GM12892 (cell line): ENCODE results near the gene AP4S1.
"Not testable (repeated sequence)": the region's sequence is repeated elsewhere in the genome, so short reads cannot be mapped to it uniquely, and the experiment has no call there.

Experiments used
- DNase-seq: peaks from one replicate; pipeline ENCODE4 v3.0.0; 2011; ENCODE audit not compliant: insufficient read length
- FAIRE-seq: peaks from 2 replicates; lab custom pipeline; 2011; peaks lifted over from hg19 to GRCh38; lab: Jason Lieb, UNC
- POLR2A ChIP-seq: IDR thresholded peaks from 2 replicates; pipeline ENCODE4 v1.6.1; 2011; ENCODE audit warnings: low read depth, low read length, control low read depth
- POLR2AphosphoS5 ChIP-seq: IDR thresholded peaks from 2 replicates; pipeline ENCODE4 v1.6.1; 2011; ENCODE audit warnings: low read depth, low read length, control low read depth
- TAF1 ChIP-seq: IDR thresholded peaks from 2 replicates; pipeline ENCODE4 v1.6.1; 2011; ENCODE audit warnings: low read depth, mild to moderate bottlenecking, control low read depth, low read length, borderline replicate concordance

The AP4S1 gene

DNA sequence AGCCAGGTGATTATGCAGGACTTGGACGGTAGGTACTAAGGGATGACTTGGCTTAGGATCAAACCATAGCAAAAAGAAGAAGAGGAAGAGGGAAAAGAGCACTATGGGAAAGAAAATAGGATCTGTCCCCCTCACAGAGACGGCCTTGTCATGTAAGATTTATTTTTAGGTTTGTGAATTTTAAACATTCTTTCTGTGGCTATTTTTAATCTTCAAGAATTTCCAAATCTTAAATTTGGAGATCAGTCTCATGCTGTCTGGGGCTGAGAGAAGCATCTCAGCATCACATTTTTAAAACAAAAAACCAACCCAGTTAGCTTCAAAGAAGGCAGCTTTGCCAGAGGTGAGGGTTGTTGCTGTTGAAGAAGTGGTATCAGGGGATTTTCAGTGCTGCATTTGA lies 53.3 kb downstream of the AP4S1 start:
- FAIRE-seq (no peak), DNase-seq (no peak)

DNA sequence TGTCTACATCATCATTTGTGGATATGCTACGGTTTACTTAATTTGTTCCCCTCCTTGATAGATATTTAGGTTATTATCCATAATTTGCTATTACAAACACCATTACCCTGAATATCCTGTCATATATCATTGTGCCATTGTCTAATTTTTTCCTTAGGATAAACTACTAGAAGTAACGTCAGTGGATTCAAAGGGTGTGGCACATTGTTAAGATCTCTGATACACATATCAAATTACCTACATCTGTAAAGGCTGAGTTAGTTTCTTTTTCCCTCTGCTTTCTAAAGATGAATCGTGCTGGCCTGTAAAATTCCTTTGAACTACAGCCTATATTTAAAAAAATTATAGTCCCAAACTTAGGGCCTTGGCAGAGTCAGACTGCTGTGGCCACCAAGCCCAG lies 54.6 kb downstream of the AP4S1 start:
- TF ChIP-seq POLR2A (no peak), POLR2AphosphoS5 (no peak), TAF1 (no peak)
- FAIRE-seq (no peak), DNase-seq (no peak)

More for the DNA sequence above, 53.3 kb downstream of the AP4S1 start:
- TF ChIP-seq TAF1 (no peak), POLR2A (no peak), POLR2AphosphoS5 (no peak)

DNA sequence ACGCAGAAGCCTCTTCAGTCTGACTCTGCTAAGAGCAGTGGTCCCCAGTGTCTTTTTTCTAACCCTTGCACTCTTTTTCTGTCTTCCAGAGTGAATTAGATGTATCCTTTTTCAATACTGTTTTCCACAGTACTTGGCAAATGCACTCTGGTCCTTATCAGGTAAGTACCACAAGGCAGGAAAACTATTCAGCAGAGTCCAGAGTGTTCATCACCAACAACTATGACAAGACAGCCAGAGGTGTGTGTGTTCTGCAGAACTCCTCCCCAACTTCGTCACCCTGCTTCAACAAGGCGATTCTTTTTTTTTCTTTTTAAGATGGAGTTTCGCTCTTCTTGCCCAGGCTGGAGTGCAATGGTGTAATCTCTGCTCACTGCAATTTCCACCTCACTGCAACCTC lies 55.0 kb downstream of the AP4S1 start:
- FAIRE-seq (no peak), DNase-seq (no peak)
- TF ChIP-seq POLR2AphosphoS5 (no peak), POLR2A (no peak), TAF1 (no peak)

DNA sequence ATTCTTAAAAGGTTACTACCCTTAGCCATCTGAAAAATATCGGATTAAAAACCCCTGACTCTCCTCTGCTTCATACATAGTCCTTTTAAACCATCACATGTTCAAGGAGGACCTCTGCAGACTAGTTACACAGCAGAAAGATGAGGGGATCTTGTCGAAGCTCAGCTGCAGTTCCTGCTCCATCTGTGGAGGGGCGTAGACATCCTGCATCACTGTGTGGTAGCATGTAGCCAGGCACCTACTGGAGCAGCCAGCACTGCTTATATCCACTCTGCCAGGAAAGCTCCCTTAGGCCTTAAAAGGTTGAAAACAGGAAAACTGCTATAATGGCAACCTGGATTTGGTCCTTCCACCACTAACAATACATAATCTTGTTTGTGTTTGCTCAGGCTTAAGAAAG lies 58.3 kb downstream of the AP4S1 start:
- TF ChIP-seq TAF1 (no peak), POLR2A (no peak), POLR2AphosphoS5 (no peak)
- FAIRE-seq (no peak), DNase-seq (no peak)

DNA sequence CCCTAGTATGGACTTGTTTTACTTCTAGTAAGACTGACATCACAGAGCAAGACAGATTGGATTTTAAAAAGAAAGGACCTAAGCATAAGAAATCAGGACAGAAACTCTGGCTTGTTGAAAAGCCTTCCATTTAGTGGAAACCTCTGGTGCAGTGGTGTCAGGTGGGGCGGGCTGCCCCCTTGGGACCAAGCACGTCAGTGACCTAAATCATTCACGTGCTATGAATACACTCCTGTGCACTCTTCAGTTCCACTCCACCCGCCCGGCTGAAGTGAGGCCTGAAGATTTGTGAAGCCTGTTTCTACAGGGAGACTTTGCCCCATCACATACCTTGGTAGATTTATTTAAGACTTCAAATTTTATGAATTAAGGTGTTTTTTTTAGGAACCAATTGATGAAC lies 58.9 kb downstream of the AP4S1 start:
- DNase-seq (no peak), FAIRE-seq (no peak)

DNA sequence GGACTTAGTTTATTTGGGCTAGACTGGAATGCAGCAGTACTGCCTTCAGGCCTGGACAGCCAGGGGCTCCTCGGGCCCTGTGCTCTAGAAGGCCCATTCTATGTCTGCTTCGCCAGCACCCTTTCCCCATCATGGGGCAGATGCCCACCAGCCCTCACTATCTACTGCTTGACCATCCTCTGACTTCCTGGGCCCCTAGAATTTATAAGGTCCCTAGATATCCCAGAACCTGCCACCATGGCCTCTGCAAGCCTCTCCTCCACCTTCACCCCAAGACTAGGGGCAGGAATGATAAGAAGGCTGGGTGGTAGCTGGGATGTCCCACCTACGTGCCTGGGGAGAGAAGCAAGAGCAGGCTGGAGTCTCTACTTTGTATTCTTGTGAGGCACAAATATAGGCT lies 59.6 kb downstream of the AP4S1 start:
- TF ChIP-seq POLR2AphosphoS5, result no peak
- no peak for TF ChIP-seq POLR2A
- TF ChIP-seq TAF1, result no peak
- DNase-seq (no peak), FAIRE-seq (no peak)

More for the DNA sequence above, 58.9 kb downstream of the AP4S1 start:
- no peak for TF ChIP-seq POLR2AphosphoS5
- no peak for TF ChIP-seq POLR2A
- TF ChIP-seq TAF1, result no peak

DNA sequence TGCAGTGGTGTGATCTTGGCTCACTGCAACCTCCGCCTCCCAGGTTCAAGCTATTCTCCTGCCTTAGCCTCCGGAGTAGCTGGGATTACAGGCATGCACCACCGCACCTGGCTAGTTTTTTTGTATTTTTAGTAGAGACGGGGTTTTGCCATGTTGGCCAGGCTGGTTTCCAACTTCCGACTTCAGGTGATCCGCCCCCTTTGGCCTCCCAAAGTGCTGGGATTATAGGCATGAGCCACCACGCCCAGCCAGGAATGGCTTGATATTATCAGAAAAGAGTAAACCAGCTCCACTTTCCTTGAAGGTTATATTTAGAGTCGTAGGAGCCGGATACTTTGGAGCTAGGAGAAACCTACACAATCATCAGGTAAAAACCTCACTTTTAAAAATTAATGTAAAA lies 61.0 kb downstream of the AP4S1 start:
- not testable (repeated sequence) for DNase-seq, FAIRE-seq

DNA sequence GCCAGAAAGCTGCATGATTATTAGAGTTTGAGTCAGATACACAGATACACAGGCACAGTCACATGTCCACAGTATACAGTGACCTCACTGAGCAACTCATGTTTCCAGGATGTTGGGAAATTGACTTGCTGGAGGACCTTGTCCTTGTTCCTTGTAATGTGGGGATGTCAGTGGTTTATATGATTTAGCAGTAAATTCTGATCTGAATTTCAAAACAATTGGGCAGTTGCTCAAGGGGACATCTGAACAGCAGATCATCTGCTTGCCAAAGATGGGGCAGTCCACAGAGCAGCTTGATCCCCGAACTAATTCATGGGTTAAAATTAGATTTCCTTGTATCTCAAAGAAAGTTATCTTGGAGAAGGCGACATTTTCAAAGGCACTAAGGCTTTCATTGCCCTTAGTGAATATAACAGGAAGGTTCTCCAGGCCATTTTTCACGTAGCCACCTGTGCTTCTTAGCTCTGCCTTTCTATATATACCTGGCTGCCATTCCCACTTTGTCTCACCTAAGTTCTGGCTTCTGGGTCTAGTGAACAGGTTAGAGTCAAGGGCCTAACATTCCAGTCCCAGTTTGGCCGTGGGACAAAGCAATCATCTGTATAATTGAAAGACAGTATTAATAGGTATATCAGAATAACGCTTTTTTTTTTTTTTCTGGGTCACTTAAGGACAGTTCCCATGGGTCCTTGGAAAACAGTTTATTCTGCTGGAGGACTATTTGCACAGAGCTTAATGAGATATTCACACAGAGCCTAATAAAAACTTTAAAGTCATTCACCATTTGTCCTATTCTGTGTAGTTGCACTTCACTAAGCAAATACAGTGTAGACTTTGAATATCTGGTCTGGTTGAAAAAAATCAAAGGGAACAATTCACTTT lies 65.7 kb downstream of the AP4S1 start:
- no peak for TF ChIP-seq POLR2AphosphoS5
- no peak for TF ChIP-seq TAF1
- TF ChIP-seq POLR2A, result no peak
- DNase-seq, result no peak

DNA sequence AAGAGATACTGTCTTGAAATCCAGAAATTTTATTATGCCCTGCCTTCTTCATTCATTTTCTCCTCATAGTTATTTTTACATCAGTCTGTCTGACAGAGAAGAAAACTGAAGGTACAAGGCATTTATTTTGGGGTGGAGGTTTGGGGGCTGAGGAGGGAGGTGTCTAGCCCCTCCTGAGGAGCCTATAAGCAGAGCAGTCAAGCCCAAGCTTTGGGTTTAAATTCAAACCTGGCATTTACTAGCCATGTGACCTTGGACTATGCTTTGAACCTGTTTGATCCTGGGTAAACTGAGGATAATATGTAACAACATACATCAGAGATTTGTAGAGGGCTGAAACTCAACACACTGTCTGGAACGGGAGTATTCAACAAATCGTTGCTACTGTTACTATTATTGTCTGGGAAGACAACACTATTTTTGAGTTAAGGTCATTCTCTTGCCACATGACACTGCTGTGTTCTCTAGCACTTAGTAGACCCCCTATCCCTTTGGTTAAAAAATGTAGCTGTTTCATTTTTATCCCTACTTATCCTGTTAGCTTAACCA lies 66.8 kb downstream of the AP4S1 start:
- no peak for DNase-seq
- FAIRE-seq, result no peak
- TF ChIP-seq POLR2AphosphoS5, result no peak
- TF ChIP-seq POLR2A, result no peak
- TF ChIP-seq TAF1, result no peak

More for the DNA sequence above, 65.7 kb downstream of the AP4S1 start:
- no peak for FAIRE-seq

DNA sequence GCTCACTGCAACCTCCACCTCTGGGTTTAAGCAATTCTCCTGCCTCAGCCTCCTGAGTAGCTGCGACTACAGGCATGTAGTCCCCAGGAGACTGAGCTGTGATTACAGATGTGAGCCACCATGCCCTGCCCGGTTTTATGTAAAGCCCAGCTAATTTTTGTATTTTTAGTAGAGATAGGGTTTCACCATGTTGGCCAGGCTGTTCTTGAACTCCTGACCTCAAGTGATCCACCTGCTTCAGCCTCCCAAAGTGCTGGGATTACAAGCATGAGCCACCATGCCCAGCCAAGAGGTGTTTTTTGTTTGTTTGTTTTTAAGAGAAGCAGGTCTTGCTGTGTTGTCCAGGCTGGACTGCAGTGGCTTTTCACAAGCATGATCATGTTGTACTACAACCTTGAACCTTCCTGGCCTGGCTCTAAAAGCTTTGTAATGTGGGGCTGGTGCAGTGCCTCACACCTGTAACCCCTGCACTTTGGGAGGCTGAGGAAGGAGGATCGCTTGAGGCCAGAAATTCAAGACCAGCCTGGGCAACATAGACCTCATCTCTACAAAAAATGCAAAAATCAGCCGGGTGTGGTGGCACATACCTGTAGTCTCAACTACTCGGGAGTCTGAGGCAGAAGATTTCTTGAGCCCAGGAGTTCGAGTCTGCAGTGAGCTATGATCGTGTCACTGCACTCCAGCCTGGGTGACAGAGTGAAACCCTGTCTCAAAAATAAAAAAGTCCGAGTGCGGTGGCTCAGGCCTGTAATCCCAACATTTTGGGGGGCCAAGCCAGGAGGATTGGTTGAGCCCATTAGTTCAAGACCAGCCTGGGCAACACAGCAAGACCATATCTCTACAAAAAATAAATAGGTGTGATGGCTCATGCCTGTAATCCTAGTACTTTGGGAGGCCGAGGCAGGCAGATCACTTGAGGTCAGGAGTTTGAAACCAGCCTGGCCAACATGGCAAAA lies 68.7 kb downstream of the AP4S1 start:
- not testable (repeated sequence) for DNase-seq, FAIRE-seq

DNA sequence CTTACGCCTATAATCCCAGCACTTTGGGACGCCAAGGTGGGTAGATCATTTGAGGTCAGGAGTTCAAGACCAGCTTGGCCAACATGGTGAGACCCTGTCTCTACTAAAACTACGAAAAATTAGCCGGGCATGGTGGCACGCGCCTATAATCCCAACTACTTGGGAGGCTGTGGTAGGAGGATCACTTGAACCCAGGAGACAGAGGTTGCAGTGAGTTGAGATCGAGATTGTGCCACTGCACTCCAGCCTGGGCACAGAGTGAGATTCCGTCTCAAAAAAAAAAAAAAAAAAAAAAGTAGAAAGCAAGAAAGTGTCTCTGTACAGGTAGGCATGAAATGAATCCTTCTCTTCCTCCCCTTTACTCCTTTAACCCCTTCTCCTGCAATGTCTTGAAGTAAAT lies 70.4 kb downstream of the AP4S1 start:
- not testable (repeated sequence) for FAIRE-seq, DNase-seq
